Activated T-helper 17 cell treated with anti-CD3 and anti-CD28 coated beads, Interleukin-2, amount 50 U/mL, for 72 hours (primary cell): Measurements from ENCODE around the gene RAB31. TPM values are rescaled to one million over a fixed set of nuclear protein-coding genes. Genes with fewer than 3 reads are reported as not detected.

ENCODE experiments used
- ATAC-seq: fragments of 150-1000 bp; cut with Tn5 transposase; replicated peaks from 2 replicates; pipeline ENCODE4 v1.10.0; 2021; ENCODE audit warnings: mild to moderate bottlenecking, moderate library complexity
- H3K27ac Mint-ChIP-seq: one replicate; pipeline ENCODE4 v1.8.0; 2022; ENCODE audit warnings: mixed read lengths
- H3K27me3 Mint-ChIP-seq: one replicate; pipeline ENCODE4 v1.8.0; 2022; ENCODE audit warnings: mixed read lengths
- H3K36me3 Mint-ChIP-seq: one replicate; pipeline ENCODE4 v1.8.0; 2022; ENCODE audit warnings: low read depth, mild to moderate bottlenecking, mixed read lengths
- H3K4me1 Mint-ChIP-seq: one replicate; pipeline ENCODE4 v1.8.0; 2022; ENCODE audit warnings: mixed read lengths
- H3K4me3 Mint-ChIP-seq: one replicate; pipeline ENCODE4 v1.8.0; 2022; ENCODE audit warnings: mild to moderate bottlenecking, mixed read lengths
- H3K9me3 Mint-ChIP-seq: one replicate; pipeline ENCODE4 v1.8.0; 2022; ENCODE audit warnings: mixed read lengths
- total RNA-seq, 2 donors: library from RNA; stranded (reverse); gene quantifications; one replicate each; pipeline ENCODE4 v1.2.3, GENCODE V29; 2022

RAB31 gene
- total RNA-seq, 2 donors from 2014 or later, result 0.08 to 0.69 TPM

GRCh38 chr18:9700261-9700796 is 7.8 kb upstream of the RAB31 start:
- H3K4me3 Mint-ChIP-seq, result no peak overlapping the region
- no peaks in the 10 kb centered on the region for H3K36me3 Mint-ChIP-seq
- no peaks in the 10 kb centered on the region for H3K9me3 Mint-ChIP-seq
- ATAC-seq, result no peak
- peaks cover 17% of the 10 kb centered on the region for H3K4me1 Mint-ChIP-seq
- H3K27me3 Mint-ChIP-seq, result peaks cover 26% of the 10 kb centered on the region
- H3K27ac Mint-ChIP-seq, result no peak overlapping the region

DNA sequence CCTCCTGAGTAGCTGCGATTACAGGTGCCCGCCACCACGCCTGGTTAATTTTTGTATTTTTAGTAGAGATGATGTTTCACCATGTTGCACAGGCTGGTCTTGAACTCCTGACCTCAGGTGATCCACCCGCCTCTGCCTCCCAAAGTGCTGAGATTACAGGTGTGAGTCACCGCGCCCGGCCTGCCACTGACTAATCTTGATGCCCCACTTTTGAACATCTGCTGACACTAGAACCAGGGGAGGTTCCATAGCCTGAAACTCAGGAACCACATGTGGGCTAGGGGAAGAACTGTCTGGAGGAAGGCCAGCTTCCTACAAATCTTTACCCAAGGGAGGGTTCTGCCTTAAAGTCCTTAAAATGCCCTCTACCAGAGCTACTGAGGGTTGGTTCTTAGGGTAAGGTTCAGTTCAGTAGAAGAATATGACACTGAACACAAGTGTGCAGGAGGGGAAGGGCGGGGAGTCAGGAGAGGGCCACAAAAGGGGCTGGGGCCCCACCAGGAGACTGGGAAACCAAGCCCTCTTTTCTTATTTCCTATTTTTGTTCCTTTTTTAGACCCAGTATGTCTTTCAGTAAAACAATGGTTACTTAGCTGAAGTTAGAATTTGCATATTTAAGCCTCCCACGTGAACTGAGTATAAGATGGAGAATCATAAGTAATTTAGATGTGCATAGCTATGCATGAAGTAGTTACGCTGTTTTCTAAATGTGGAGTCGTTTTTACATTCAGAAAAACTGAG is 6.3 kb upstream of the RAB31 start:
- Mint-ChIP-seq H3K4me3 (no peak overlapping the region), H3K27me3 (peaks cover 40% of the 10 kb centered on the region), H3K27ac (no peak overlapping the region), H3K9me3 (no peaks in the 10 kb centered on the region), H3K36me3 (no peaks in the 10 kb centered on the region), H3K4me1 (peaks cover 17% of the 10 kb centered on the region)
- peak; percentile 78 for ATAC-seq

DNA sequence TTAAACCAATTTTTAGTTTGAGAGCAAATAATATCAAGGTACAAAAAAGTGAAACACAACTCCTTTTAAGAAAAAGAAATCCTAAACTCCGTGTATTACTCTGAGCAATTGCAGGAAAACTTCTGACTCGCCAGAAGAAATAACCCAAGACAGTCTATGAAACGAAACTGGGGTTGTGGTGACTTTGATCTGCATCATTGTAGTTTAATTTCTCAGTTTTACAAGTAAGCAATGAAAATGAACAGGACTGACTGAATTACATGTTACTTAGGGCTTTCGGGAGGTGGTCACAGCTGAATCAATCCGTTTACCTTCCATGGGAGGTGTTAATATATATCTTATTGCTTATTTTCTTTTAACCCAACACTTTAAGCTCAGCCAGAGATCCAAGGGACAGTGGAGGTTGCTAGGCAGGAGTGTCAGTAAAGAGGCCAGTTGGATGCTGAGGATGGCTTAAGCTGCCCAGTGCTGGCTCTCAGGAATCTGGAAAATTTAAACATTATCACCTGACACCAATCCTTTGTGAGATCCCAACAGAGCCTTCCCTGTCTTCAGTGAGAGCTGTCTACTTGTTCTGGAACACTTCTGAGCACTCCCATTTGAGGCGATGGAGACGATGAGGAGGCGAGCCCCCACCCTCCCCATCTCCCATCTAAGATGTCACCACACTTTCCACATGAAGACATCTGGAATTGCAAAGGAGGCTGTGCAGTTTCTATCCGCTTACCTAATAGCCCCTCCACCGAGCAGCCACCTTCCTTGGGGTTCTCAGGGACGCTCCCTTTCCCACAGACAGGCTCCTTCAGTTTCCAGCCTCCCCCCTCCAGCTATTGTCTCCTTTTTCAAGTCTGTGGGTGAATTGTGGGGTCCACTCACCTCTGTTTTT is 3.6 kb upstream of the RAB31 start:
- Mint-ChIP-seq H3K4me3 (no peak overlapping the region), H3K27me3 (peaks cover 44% of the 10 kb centered on the region), H3K36me3 (no peaks in the 10 kb centered on the region), H3K9me3 (no peaks in the 10 kb centered on the region), H3K27ac (peak overlapping the region; percentile 2), H3K4me1 (peaks cover 17% of the 10 kb centered on the region)
- peak; percentile 81 for ATAC-seq

DNA sequence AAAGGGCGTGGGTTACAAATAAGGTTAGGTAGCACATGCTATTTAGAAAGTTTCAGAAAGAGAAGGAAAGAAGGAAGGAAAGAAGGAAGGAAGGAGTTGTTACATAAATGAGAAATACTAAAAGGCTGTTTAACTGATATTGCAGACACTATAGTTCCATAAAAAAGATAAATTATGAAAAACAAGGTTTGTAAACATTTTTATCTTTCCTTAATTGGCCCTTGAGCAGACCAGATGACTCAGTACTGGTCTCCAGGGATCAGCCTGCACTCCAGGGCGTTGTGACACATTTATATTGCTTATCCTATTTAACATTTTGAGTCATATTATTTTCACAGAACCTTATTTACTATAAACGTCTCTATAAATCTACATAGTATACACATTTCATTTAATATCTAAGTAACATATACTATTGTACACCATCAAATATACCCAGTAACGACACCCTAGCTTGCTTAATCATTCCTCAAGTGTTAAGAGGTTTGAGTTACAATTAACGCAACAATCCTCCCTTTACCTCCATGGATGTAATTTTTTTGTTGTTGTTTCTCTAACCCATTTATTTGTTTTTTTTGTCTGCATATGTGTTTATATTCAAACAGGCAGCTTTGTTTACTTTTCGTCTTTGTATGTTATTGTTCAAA is 2.8 kb upstream of the RAB31 start:
- Mint-ChIP-seq H3K27ac (no peak overlapping the region), H3K4me3 (no peak overlapping the region), H3K4me1 (peaks cover 17% of the 10 kb centered on the region), H3K27me3 (peaks cover 52% of the 10 kb centered on the region), H3K9me3 (no peaks in the 10 kb centered on the region), H3K36me3 (no peaks in the 10 kb centered on the region)
- no peak for ATAC-seq

DNA sequence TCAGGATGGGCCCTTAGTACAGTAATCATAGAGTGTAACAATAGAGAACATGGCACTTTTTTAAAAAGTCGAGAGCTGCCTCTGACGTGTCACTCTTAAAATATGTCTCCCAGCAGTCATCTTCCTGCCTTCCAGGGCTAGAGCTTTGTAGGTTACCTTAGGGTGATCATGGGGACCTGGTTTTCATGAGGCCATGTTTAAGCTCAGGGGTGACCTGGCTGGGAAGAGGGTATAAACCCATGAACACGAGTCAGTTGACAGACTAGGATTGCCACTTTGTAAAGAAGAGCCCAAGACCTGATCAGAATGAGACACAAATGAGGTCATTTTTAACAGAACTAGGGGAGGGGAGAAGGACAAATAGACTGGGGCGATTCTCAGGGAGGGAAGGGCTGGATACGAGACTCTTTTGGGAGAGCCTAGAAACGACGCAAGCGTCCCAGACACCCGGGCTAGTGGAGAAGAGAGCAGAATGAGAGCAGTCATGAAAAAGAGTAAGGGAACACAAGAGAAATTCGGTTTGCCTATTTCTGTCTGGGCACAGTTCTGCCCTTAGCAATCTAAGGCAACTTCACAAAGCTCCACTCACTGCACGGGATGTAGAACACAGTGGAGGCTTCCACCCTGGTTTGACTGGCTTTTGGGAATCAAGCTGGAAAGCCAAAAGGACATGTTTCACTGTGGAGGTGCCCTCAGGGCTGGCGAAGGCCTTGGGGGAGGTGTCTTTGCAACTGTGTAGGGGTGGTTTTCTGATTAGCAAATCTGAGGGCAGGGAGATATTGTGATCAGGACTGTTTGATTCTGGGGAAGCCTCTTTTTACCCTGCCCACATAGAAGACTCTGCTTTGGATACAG is 1.8 kb upstream of the RAB31 start:
- Mint-ChIP-seq H3K9me3 (no peaks in the 10 kb centered on the region), H3K27ac (no peak overlapping the region), H3K4me3 (no peak overlapping the region), H3K4me1 (peaks cover 17% of the 10 kb centered on the region), H3K27me3 (peaks cover 57% of the 10 kb centered on the region), H3K36me3 (no peaks in the 10 kb centered on the region)
- ATAC-seq, result no peak

DNA sequence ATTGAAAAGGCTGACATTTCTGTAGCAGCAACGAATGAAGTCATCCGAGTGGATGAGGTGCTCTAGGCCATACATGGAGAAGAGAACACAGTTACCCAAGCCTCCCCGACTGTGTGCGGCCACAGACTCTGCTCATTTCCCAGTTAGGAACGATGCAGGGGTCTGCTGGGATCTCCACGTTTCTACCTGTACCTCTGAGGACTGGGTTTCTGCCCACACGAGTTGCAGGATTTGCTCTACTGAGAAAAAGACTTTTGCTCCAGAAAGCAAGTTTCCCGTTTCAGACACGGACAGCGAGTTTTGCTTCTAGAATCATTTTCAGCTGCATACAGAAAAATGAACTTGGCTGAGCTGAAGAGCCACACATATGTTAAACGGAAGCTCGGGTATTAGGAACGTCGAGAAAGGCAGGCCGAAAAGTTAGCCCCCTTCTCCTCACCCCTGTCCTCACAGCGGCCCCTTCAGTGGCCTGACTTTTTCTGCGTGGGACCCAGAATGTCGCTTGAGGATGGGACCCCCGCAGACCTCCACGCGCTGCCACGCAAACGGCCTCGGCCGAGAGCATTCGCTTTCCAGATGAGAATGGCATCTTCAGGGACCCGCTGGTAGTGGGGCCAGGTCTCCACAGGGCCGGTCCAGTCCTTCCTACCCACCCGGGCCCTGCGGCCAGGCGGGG is 582 bp upstream of the RAB31 start:
- H3K27me3 Mint-ChIP-seq, result peaks cover 67% of the 10 kb centered on the region
- no peaks in the 10 kb centered on the region for H3K9me3 Mint-ChIP-seq
- peak overlapping the region; percentile 49 for H3K4me3 Mint-ChIP-seq
- ATAC-seq, result no peak
- H3K36me3 Mint-ChIP-seq, result no peaks in the 10 kb centered on the region
- H3K27ac Mint-ChIP-seq, result no peak overlapping the region
- peaks cover 14% of the 10 kb centered on the region for H3K4me1 Mint-ChIP-seq

DNA sequence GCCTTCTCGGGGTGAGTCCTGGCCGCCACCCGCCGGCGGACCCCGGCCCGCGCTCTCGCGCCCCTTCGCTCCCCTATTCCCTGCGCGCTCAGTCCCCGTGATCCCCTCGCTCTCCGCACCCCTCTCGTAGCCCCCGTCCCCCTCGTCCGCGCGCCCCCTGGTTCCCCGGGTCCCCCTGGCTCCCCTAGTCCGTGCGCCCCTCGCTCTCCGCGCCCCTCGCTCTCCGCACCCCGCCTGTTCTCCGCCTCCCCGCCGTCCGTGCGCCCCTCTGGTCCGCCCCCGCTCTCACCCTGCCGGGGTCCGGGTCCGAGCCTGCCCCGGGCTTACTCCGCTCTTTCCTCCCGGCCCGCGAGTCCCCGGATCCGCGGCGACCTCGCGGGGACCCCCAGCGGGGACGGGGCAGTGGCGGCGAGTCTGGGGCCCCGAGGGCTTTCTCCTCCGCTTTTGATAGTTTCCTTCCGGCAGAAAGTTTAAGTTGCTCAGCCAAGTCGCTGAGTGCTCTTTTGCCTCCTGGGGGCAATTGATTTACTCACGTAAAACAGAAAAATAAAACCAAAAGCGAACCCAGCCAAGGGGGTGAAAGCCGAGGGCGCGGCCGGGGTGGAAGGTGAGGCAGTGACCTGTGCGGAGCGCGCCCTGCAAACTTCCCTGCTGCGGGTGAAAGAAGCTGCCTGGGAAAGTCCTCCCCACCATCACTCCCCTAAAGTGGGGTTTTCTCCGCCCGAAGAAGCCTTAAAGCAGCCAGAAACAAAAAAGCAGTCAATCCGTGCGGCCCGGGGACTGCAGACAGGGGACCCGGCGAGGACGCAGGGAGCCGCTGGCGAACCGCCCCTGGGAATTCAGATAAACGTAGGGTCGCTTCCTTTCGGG is 568 bp downstream of the RAB31 start:
- H3K27ac Mint-ChIP-seq, result no peak overlapping the region
- peaks cover 13% of the 10 kb centered on the region for H3K4me1 Mint-ChIP-seq
- H3K4me3 Mint-ChIP-seq, result peak overlapping the region; percentile 69
- H3K36me3 Mint-ChIP-seq, result no peaks in the 10 kb centered on the region
- ATAC-seq, result no peak
- H3K27me3 Mint-ChIP-seq, result peaks cover 76% of the 10 kb centered on the region
- no peaks in the 10 kb centered on the region for H3K9me3 Mint-ChIP-seq

GRCh38 chr18:9709304-9709877 is 1.3 kb downstream of the RAB31 start:
- Mint-ChIP-seq H3K9me3 (no peaks in the 10 kb centered on the region), H3K36me3 (no peaks in the 10 kb centered on the region), H3K27me3 (peaks cover 73% of the 10 kb centered on the region), H3K4me1 (peaks cover 6% of the 10 kb centered on the region), H3K27ac (no peak overlapping the region), H3K4me3 (peak overlapping the region; percentile 69)
- no peak for ATAC-seq

DNA sequence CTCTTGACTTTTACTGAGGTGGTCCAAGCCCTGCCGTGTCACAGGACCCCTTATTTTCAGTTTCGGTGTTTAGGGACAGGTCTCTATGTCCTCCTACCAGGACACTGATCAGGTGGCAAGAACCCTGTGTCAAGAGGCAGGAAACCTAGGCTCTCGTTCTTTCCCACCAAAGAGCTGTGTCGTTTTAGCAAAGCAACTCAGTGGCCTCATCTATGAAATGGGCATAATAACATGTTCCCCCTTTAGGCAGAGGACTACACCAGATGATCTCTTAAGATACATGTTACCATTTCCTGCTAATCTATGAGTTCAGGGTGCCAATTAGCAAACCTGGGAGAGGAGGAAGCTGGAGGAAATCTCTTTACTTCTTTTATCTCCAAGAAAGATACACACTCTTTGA is 1.9 kb downstream of the RAB31 start:
- Mint-ChIP-seq H3K9me3 (no peaks in the 10 kb centered on the region), H3K27ac (no peak overlapping the region), H3K4me3 (peak overlapping the region; percentile 69), H3K36me3 (no peaks in the 10 kb centered on the region), H3K4me1 (peaks cover 4% of the 10 kb centered on the region), H3K27me3 (peaks cover 75% of the 10 kb centered on the region)
- no peak for ATAC-seq

GRCh38 chr18:9711361-9712129 is 3.4 kb downstream of the RAB31 start:
- H3K4me1 Mint-ChIP-seq, result peaks cover 4% of the 10 kb centered on the region
- ATAC-seq, result peak; percentile 78
- H3K4me3 Mint-ChIP-seq, result no peak overlapping the region
- peaks cover 69% of the 10 kb centered on the region for H3K27me3 Mint-ChIP-seq
- no peak overlapping the region for H3K27ac Mint-ChIP-seq
- H3K36me3 Mint-ChIP-seq, result no peaks in the 10 kb centered on the region
- H3K9me3 Mint-ChIP-seq, result no peaks in the 10 kb centered on the region

GRCh38 chr18:9712130-9712577 is 4.1 kb downstream of the RAB31 start:
- Mint-ChIP-seq H3K4me3 (no peak overlapping the region), H3K27ac (no peak overlapping the region)

GRCh38 chr18:9712611-9713010 is 4.5 kb downstream of the RAB31 start:
- Mint-ChIP-seq H3K27me3 (peaks cover 66% of the 10 kb centered on the region), H3K4me1 (peaks cover 4% of the 10 kb centered on the region), H3K9me3 (no peaks in the 10 kb centered on the region), H3K4me3 (no peak overlapping the region), H3K27ac (no peak overlapping the region), H3K36me3 (no peaks in the 10 kb centered on the region)
- ATAC-seq, result no peak

More at GRCh38 chr18:9712130-9712577, 4.1 kb downstream of the RAB31 start:
- no peak for ATAC-seq
- Mint-ChIP-seq H3K9me3 (no peaks in the 10 kb centered on the region), H3K27me3 (peaks cover 66% of the 10 kb centered on the region), H3K36me3 (no peaks in the 10 kb centered on the region), H3K4me1 (peaks cover 4% of the 10 kb centered on the region)
